Putamen (tissue), 1 donor: Measurements from ENCODE around the gene SMIM7.
"Not testable (repeated sequence)": the region's sequence is repeated elsewhere in the genome, so short reads cannot be mapped to it uniquely, and the experiment has no call there.

ENCODE experiments used
- DNase-seq: peaks from one replicate; pipeline ENCODE4 v3.0.0-alpha.2; 2016; ENCODE audit warnings: low spot score

The SMIM7 gene

DNA sequence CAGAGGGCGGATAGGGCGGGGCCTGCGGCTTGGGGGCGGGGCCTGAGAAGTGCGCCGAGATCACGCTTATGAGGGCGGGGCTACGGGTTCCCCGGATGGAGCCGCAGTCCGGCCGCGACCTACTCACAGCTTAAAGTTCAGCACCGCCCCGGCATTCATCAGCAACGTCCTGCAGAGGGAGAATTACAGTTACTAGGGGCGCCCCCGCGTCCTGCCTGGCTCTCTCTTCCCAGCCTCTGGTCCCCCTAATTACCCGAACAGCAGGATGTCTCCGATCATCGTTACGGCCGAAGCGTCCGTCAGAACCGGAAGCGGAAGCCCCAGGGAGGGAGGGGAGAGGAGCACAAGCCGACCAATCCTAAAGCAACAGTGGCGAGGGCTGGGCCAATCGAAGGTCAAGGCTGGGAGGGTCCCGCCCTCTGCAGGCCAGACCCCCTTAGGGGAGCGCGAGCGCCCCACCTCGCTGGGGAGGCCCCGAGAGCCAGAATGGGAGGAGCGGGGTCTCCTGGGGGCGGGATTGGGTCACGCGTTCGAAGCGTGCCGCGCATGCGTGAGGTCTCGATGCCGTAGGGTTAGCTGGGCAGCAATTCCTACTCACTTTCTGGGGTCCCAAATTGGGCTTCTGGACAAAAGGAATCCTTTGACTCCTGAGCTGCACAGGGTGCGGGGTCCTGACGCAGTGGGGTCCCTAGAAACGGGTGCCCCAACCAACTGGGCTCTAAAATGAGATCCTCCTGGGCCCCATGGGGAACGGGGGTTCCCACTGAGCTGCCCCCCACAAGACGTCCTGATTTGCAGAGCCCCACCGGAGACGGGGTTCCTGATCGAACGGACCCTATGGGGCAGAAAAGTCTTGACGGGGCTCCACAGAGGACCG is at the start of gene SMIM7:
Gene SMIM7, minus strand, starts transcription at position 313 of the 877 bp plus-strand sequence. Its CDS starts 34 bp downstream, at position 279.
- DNase-seq: peak; percentile 99

DNA sequence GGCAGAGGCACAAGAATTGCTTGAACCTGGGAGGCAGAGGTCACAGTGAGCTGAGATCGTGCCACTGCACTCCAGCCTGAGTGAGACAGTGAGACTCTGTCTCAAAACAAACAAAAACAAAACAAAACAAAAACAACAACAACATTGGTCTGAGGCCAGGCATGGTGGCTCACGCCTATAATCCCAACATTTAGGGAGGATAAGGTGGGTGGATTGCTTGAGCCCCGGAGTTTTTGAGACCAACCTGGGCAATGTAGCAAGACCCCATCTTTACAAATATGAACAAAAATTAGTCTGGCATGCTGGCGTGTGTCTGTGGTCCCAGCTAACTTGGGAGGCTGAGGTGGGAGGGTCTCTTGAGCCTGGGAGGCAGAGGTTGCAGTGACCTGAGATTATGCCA is 43.7 kb upstream of the SMIM7 start:
- DNase-seq: no peak

DNA sequence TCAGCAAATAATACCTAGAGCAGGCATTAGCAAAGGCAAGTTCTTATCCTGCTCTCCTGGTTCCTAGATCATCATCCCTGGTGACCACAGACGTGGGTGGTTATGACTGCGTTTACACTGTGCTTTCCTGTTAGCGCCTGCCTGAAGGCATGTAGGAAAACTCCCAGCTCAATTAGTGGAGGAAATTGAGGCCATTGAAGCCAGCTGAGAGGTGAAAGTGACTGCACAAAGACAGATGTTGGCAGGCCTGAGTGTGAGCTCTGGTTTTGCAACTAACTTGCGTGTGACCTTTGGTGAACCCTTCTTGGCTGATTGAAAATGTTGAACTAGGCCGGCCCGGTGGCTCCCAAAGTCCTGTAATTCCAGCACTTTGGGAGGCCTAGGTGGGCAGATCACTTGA is 42.2 kb upstream of the SMIM7 start:
- DNase-seq: no peak

DNA sequence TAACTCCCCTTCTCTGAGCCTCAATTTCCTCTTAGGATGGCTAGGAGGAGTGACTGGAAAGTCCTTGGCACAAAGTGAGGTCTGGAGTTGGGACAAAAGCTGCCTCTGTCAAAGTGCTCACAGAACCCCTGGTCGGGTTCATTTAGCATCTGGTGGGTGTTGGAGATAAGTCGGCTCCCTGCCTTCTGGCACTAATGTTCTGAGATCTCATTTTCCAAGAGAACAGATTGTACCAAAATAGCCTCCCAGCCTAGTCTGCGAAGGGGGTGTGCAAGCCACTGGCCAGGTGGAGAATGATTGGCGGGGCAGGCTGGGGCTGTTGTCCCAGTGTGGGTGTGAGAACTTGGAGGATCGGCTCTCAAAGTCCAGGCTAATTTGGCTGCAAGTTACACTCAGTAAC is 39.0 kb upstream of the SMIM7 start:
- no peak for DNase-seq

DNA sequence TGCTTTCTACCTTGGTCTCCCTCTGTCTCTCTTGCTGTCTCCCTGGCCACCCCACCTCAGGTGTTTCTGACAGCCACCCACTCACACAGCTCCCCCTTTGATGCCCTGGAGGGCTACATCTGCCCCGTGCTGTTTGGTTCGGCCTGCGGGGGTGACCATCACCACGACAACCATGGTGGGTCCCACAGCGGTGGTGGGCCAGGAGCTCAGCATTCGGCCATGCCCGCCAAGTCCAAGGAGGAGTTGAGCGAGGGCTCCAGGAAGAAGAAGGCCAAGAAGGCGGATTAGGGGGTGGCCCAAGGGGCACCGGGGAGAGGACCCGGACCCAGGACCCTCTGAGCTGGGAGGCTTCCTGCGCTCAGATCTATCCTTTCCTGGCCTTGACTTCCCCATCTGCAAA is 28.1 kb upstream of the SMIM7 start:
- DNase-seq: no peak

DNA sequence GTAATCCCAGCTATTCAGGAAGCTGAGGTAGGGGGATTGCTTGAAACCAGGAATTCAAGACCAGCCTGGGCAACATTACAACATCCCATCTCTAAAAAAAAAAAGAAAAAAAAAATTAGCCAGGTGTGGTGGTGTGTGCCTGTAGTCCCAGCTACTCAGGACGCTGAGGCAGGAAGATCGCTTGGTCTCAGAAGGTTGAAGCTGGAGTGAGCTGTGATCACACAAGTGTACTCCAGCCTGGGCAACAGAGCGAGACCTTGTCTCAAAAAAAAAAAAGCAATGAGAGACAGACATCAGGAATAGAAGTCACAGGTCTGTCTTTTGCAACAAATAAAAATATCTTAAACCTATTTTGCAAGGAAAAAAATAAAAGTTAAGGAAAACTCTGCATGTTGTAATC is 24.3 kb upstream of the SMIM7 start:
- no peak for DNase-seq

DNA sequence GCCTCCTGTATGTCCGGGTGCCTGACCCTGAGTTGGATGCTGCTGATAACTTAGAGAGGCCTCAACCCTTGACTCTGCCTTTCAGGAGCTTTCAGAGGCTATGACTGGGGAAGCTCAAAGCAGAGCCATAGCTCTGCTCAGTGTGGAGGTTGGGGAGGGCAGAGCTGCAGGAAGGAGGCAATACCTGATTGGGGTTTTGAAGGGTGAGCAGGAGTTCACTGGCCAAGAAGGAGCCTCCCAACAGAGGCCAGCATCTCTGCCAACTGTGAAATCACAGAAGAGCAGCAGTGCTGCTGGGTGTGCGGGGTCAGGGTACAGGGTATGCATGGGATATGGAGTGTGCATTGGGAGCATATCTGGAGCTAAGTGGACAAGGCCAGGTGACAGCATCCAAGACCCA is 22.6 kb upstream of the SMIM7 start:
- no peak for DNase-seq

DNA sequence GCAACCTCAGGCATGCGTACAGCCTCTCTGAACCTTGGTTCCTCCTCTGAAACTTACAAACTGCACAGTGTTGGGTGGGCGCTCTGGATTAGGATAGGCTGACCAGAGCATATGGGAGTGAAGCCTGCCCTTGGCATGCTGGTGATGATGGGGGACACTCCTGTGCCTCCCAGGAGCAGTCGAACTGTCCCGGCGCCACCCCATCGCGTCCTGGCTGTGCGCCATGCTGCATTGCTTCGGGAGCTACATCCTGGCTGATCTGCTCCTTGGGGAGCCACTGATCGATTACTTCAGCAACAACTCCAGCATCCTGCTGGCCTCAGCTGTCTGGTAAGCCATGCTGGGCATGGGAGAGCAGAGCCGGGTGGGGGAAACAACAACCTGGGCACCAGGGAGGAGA is 19.9 kb upstream of the SMIM7 start:
- no peak for DNase-seq

DNA sequence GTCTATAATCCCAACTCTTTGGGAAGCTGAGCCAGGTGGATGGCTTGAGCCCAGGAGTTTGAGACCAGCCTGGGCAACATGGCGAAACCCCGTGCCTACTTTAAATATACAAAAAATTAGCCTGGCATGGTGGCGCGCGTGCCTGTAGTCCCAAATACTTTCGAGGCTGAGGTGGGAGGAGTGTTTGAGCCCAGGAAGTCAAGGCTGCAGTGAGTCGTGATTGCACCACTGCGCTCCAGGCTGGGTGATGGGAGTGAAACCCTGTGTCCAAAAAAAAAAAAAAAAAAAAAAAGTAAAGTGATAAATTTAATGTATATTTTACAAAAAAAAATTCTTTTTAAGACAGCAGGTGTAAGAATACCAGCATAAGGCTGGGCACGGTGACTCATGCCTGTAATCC is 18.6 kb upstream of the SMIM7 start:
- no peak for DNase-seq

DNA sequence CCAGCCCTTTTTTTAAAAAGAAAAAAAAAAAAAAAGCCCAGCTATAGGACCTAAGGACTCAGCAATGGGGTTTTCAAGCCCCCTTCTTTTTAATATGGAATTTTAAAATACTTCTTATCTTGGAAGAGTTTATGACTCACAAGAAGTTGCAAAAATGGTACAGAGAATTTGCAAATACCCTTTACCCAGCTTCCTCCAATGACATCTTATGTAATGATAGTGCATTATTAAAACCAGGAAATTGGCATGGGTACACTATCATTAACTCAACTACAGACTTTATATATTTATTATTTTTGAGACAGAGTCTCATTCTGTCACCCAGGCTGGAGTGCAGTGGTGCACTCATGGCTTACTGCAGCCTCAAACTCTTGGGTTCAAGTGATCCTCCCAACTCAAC is 17.1 kb upstream of the SMIM7 start:
- no peak for DNase-seq

DNA sequence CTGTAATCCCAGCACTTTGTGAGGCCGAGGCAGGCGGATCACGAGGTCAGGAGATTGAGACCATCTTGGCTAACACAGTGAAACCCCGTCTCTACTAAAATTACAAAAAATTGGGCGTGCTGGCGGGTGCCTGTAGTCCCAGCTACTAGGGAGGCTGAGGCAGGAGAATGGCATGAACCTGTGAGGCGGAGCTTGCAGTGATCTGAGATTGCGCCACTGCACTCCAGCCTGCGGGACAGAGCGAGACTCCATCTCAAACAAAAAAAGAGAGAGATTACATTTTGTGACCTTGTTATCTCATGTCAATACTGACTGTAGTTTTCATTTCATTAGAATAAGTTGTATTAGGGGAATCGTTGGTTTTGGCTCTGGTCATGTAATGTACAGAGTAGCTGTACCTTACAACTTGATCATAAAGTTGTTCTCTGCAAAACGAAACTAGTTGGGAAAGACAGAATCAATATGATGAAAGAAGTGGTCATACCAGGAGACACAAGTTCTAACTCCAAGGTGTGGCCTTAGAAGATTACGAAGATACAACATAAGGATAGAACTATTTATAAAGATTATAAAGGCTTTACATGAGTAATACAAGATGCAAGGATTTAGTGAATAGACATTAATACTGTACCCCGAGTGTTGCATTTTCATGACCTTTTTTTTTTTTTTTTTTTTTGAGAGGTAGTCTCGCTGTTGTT is 16.3 kb upstream of the SMIM7 start:
- no peak for DNase-seq

DNA sequence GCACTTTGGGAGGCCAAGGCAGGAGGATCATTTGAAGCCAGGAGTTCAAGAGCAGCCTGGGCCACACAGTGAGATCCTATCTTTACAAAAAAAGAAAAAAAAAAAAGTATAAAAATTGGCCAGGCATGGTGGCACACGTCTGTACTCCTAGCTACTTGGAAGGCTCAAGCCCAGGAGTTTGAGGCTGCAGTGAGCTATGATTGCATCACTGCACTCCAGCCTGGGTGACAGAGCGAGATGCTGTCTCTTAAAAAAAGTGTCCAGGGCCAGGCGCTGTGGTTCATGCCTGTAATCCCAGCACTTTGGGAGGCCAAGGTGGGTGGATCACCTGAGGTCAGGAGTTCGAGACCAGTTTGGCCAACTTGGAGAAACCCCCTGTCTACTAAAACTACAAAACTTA is 13.9 kb upstream of the SMIM7 start:
- not testable (repeated sequence) for DNase-seq

DNA sequence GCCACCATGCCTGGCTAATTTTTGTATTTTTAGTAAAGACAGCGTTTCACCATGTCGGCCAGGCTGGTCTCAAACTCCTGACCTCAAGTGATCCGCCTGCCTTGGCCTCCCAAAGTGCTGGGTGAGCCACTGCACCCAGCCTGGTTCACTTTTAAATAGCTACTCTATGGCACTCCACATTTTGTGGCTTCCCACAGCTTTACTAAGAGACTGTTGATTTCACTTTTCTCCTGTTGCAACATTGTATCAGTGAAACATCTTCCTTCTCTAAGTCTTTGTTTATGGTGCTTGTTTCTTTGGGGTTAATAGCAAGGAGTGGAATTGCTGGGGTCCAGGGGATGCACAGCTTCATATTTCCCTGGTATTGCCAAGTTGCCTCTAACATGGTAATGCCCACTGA is 13.3 kb upstream of the SMIM7 start:
- DNase-seq: no peak

DNA sequence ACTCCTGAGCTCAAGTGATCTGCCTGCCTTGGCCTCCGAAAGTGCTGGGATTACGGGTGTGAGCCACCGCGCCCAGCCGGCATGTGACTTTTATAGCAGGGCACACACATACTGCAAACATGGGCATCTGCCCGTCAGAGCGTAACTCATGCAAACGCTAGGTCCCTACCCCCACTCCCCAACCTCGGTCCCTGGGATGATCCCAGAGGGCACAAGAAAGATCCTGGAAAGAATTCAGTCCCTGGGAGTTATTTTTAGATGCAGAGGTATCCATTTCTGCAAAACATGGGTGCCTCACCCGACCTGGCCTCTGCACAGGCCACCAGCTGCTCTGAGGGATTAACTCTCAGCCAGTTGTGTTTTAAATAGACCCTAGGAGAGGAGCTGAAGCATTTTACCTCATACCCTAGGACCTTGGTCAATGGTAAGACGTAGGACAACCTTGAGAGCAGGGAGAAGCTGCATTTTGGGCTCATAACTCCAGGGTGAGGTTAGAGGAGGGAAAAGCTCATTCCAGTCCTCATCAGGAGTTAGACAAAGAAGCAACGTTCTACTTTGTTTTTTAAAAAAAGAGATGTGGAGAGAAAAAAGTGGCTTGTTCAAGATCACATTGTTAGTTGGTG is 11.8 kb upstream of the SMIM7 start:
- no peak for DNase-seq

DNA sequence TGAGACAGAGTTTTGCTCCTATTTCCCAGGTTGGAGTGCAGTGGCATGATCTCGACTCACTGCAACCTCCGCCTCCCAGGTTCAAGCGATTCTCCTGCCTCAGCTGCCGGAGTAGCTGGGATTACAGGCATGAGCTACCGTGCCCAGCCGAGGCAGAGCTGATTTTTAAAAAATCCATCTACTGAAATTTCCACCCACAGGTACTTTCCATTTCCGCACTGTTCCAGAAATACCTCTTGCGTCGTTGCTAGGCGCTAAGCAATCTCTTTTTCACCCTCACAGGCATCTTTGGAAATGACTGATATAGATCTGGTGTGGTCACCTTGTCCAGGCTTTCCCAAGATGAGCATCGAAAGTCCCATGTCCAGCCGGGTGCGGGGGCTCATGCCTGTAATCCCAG is 10.3 kb upstream of the SMIM7 start:
- DNase-seq: peak; percentile 65

DNA sequence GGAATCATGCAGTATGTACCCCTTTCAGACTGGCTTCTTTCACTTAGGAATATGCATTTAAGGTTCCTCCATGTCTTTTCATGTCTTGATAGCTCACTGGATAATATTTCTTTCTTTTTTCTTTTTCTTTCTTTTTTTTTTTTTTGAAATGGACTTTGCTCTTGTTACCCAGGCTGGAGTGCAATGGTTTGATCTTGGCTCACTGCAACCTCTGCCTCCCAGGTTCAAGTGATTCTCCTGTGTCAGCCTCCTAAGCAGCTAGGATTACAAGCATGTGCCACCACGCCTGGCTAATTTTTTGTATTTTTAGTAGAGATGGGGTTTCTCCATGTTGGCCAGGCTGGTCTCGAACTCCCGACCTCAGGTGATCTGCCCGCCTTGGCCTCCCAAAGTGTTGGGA is 8.8 kb upstream of the SMIM7 start:
- DNase-seq: not testable (repeated sequence)

DNA sequence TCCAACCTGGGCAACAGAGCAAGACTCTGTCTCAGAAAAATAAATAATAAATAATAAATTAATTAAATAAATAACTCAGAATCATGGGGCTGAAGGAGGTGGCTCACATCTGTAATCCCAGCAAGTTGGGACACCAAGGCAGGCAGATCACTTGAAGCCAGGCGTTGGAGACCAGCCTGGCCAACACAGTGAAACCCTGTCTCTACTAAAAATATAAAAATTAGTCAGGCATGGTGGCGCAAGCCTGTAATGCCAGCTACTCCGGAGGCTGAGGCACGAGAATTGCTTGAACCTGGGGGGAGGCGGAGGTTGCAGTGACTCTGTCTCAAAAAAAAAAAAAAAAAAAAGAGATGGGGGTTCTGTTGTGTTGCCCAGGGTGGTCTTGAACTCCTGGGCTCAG is 8.2 kb upstream of the SMIM7 start:
- no peak for DNase-seq

DNA sequence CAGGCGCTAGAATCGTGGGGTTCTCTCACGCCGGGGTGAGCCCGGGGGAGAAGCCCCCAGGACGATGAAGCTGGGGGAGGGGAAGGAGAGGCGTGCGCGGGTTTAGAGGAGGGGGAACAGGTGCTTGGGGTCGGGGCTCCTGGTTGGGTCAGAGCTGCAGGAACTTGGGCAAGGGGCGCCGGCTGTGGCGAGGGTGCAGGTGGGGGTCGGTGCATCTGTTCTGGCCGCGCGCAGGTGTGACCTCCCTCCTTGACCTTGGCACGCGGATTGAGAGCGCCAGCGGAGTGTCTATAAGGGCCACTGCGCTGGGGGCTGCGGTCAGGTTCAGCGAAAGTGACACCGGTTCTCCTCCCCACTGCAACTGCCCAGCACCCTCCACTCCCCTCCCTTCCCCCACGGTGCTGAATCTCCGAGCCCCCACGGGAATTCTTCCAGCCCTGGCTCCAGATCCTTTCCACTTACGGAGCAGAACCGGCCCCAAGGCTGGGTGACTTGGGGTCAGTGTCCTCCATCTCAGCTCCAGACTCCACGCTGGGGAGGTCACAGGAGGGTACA is 1.6 kb upstream of the SMIM7 start:
- peak; percentile 46 for DNase-seq

DNA sequence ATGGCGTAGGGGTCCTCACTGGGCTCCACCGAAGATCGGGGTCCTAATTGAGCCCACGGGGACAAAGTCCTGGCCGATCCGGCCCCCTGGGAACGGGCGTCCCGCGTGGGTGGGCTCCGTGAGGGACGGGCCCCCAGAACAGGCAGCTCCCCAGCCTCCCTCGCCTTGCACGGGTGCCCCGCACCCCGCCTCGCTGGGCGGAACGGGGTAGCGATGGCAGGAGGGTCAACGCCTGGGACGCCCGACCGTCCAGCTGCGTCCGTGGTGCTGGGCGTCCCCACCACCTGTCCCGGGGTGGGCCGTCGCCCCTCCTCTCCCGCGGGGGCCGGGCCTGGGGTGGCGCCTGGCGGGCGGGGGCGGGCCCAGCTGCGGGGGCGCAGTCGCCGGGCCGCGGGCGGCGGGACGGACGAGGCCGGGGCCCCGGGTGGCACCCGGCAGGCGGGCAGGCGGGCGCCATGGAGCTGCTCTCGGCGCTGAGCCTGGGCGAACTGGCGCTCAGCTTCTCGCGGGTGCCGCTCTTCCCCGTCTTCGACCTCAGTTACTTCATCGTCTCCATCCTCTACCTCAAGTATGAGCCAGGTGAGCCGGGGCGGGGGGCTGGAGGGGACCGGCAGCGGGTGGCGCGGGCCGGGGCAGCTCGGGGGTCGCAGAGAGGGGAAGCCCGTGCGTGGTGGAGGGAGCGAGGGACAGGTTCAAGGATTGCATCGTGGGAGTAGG is 977 bp upstream of the SMIM7 start, which contains the start of gene TMEM38A:
Gene TMEM38A, plus strand, starts transcription at position 377 of the 717 bp plus-strand sequence. Its CDS starts 79 bp downstream, at position 456.
- no peak for DNase-seq

DNA sequence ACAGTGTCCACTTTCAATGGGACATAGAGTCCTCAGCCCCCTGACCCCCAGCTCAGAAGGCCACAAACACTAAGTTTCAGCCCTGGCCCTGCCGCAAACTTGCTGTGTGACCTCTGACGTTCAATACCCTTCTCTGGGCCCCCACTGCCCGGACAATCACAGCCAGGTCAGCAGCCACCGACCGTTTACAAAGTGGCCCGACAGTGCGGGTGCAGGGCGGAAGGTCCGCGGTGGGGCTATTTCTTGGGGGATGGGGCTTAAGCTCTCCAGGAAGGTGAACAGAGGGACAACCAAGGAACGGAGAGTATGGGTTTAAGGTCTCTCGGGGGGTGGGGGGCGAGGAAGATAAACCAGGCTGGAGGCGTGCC is 496 bp downstream of the SMIM7 start:
- DNase-seq: no peak

DNA sequence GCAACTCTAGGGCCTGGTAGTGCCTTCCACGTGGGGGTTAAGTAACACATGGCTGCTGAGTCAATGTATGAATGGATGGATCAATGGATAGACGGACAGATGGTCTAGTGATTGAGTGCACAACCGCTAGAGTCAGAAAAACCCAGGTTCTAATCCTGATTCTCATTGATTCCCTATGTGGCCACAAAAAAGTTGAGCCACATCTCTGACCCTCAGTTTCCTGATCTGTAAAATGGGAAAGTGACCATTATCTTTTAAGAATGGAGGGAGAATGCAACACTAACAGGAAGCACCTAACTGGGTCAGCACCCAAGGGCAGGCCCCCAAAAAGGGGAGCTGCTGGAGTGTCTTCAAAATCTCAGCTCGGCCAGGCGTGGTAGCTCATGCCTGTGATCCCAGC is 2.6 kb downstream of the SMIM7 start:
- no peak for DNase-seq

DNA sequence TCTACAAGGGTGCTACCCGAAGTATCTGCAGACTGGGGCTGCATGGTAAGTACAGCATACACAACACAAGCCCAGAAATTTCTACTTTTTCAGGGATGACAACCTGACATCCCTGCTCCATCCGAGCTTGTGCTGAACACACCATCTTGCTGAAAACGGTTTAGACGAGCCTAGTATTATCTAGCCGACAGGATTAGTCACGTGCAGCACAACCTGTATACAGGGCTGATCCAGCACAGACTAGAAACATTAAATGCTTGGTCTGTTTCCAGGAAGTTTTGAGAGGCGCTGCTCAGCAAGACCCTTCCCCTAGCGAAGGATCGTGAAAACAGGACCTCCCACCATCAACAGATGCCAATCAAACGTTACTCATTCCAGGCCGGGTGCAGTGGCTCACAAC is 4.2 kb downstream of the SMIM7 start:
- no peak for DNase-seq
